ENCODE results near the gene RAI2. TPM values are rescaled to one million over a fixed set of nuclear protein-coding genes. Genes with fewer than 3 reads are reported as not detected.

The RAI2 gene
- total and polyA plus RNA-seq, 9 donors, result 26.5 to 72.9 (median 43.6) TPM

DNA sequence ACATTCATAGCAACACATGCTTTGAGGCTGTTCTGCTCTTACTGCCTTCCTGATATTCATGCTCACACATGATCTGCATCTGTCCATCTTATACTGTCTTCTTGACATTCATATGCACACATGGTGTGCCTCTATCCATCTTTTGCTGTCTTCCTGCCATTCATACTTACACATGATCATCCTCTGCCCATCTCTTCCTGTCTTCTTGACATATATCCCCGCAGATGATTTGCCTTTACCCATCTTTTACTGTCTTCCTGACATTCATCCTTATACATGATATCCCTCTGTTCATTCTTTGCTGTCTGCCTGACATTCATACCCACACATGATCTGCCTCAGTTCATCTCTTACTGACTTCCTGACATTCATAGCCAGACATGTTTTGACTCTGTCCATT is 87.0 kb downstream of the RAI2 start:
- Histone ChIP-seq H3K27ac (no peak overlapping the region), H3K4me1 (ENCODE audit: insufficient read depth) (no peaks in the 10 kb centered on the region), H3K4me3 (no peak overlapping the region), H3K27me3 (no peaks in the 10 kb centered on the region), H3K36me3 (no peaks in the 10 kb centered on the region), H3K9me3 (no peaks in the 10 kb centered on the region)
- no peak for DNase-seq
- WGBS, 3 donors, result 72 to 79% (median 76%) methylated on average over 1 of the region's 1 CpG
- TF ChIP-seq EP300 (IDR thresholded peaks at IDR 0.05) (no peak), POLR2A (IDR thresholded peaks at IDR 0.05) (no peak)
- TF ChIP-seq, protein P1, sequence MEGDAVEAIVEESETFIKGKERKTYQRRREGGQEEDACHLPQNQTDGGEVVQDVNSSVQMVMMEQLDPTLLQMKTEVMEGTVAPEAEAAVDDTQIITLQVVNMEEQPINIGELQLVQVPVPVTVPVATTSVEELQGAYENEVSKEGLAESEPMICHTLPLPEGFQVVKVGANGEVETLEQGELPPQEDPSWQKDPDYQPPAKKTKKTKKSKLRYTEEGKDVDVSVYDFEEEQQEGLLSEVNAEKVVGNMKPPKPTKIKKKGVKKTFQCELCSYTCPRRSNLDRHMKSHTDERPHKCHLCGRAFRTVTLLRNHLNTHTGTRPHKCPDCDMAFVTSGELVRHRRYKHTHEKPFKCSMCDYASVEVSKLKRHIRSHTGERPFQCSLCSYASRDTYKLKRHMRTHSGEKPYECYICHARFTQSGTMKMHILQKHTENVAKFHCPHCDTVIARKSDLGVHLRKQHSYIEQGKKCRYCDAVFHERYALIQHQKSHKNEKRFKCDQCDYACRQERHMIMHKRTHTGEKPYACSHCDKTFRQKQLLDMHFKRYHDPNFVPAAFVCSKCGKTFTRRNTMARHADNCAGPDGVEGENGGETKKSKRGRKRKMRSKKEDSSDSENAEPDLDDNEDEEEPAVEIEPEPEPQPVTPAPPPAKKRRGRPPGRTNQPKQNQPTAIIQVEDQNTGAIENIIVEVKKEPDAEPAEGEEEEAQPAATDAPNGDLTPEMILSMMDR (IDR thresholded peaks at IDR 0.05), result no peak
- intact Hi-C loops (cut with DNase I), result no loop called here

DNA sequence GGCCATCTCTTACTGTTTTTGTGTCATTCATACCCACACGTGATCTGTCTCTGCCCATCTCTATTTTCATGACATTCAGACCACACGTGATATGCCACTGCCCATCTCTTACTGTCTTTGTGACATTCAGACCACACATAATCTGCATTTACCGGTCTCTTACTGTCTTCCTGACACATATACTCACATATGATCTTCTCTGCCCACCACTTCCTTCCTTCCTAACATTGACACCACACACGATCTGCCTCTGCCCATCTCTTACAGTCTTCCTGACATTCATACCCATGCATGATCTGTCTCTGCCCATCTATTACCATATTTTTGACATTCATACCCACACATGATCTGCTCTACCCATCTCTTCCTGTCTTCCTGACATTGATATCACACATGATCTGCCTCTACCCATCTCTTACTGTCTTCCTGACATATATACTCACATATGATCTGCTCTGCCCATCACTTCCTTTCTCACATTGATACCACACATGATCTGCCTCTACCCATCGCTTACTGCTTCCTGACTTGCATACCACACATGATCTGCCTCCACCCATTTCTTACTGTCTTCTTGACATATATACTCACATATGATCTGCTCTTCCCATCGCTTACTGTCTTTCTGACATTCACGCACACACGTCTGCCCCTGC is 87.7 kb downstream of the RAI2 start:
- TF ChIP-seq EP300 (IDR thresholded peaks at IDR 0.05) (no peak), POLR2A (IDR thresholded peaks at IDR 0.05) (no peak)
- TF ChIP-seq, protein P1 (IDR thresholded peaks at IDR 0.05), result no peak
- Histone ChIP-seq H3K36me3 (no peaks in the 10 kb centered on the region), H3K4me3 (no peak overlapping the region), H3K27ac (no peak overlapping the region), H3K9me3 (no peaks in the 10 kb centered on the region), H3K27me3 (no peaks in the 10 kb centered on the region), H3K4me1 (ENCODE audit: insufficient read depth) (no peaks in the 10 kb centered on the region)
- intact Hi-C loops (cut with DNase I), result no loop called here
- DNase-seq, result no peak
- WGBS, 3 donors, result 66 to 76% (median 69%) methylated on average over 8 of the region's 8 CpGs

DNA sequence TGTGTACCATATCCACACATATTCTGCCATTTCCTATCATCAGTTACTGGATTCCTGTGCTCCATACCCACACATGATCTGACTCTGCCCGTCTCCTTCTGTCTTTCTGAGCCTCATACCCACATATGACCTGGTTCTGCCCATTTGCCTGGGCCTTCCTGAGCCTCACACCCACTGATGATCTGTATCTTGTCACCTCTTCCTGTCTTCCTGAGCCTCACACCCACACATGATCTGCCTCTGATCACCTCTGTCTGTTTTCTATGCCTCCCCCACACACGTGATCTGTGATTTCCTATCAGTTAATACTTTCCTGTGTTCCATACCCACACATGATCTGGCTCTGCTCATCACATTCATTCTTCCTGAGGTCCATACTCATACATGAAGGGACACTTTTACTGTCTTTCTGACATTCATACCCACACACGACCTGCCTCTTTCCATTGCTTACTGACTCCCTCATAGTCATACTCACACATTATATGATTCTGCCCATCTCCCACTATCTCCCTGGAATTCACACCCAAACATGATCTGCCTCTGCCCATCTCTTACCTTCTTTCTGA is 91.3 kb downstream of the RAI2 start:
- intact Hi-C loops (cut with DNase I), result no loop called here
- TF ChIP-seq EP300 (IDR thresholded peaks at IDR 0.05) (no peak), POLR2A (IDR thresholded peaks at IDR 0.05) (no peak)
- TF ChIP-seq, protein P1 (IDR thresholded peaks at IDR 0.05), result no peak

DNA sequence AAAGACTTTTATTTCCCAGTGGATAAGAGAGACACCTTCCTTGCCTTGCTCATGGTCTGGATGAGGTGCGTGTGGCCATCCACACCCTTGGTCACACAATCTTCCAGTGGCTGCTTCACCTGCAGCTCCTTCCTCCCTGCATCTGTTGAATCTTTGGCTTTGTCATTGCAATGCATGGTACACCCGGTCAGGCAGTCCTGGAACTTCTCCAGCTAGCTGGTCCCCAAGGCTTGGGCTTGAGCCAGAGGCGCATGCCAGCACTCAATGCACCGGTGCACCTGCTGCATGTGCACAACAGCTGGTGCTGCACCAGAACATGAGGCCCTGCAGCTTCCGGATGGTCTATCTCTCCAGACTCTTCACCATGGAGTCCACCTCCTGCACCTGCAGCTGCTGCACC is 92.1 kb downstream of the RAI2 start:
- no peaks in the 10 kb centered on the region for H3K27me3 ChIP-seq
- H3K9me3 ChIP-seq, result no peaks in the 10 kb centered on the region
- no peak overlapping the region for H3K4me3 ChIP-seq
- no peaks in the 10 kb centered on the region for H3K36me3 ChIP-seq
- intact Hi-C loops (cut with DNase I), result no loop called here
- 78 to 88% (median 83%) methylated on average over 5 of the region's 5 CpGs for WGBS, 3 donors
- H3K4me1 ChIP-seq (ENCODE audit: insufficient read depth), result no peaks in the 10 kb centered on the region
- no peak overlapping the region for H3K27ac ChIP-seq
- no peak for DNase-seq
- TF ChIP-seq EP300 (IDR thresholded peaks at IDR 0.05), result no peak
- TF ChIP-seq, protein P1 (IDR thresholded peaks at IDR 0.05), result no peak
- TF ChIP-seq POLR2A (IDR thresholded peaks at IDR 0.05), result no peak

More for the DNA sequence above, 91.3 kb downstream of the RAI2 start:
- Histone ChIP-seq H3K27me3 (no peaks in the 10 kb centered on the region), H3K9me3 (no peaks in the 10 kb centered on the region), H3K4me1 (ENCODE audit: insufficient read depth) (no peaks in the 10 kb centered on the region), H3K27ac (no peak overlapping the region), H3K4me3 (no peak overlapping the region), H3K36me3 (no peaks in the 10 kb centered on the region)
- no peak for DNase-seq
- WGBS, 3 donors, result 44 to 69% (median 49%) methylated on average over 3 of the region's 3 CpGs
